H1 (cell line): ENCODE data around the gene RBFOX1. TPM values are rescaled to one million over a fixed set of nuclear protein-coding genes. Genes with fewer than 3 reads are reported as not detected.

Source experiments
- CTCF ChIA-PET: fragments of 300-600 bp; sonication (Branson Sonifier 250); formaldehyde crosslinking; loops from one replicate; lab custom pipeline; 2021; ENCODE audit not compliant: partially characterized antibody; lab: Charles Lee
- POLR2A ChIA-PET: fragments of 300-600 bp; sonication (Branson Sonifier 250); formaldehyde crosslinking; loops from one replicate; lab custom pipeline; 2021; ENCODE audit warnings: inconsistent platforms; ENCODE audit not compliant: partially characterized antibody; lab: Charles Lee
- DNase-seq, 2 experiments: peaks; one replicate each; pipeline versions ENCODE4 v3.0.0 to v3.0.0-alpha.2; 2010 to 2022; ENCODE audit warnings: low spot score in 2 of 2, low read depth in 1 of 2, mixed read lengths in 1 of 2
- FAIRE-seq: peaks from 2 replicates; lab custom pipeline; 2011; peaks lifted over from hg19 to GRCh38; lab: Jason Lieb, UNC
- H2AFZ ChIP-seq: 2 replicates; pipeline ENCODE4 v1.8.1; 2012; ENCODE audit warnings: low read length, inconsistent platforms
- H2AK5ac ChIP-seq: 2 replicates; pipeline ENCODE4 v1.6.1; 2013; ENCODE audit warnings: low read depth, low read length
- H2BK120ac ChIP-seq: replicated peaks from 2 replicates; pipeline ENCODE3; 2013; ENCODE audit warnings: low read depth, low read length, inconsistent platforms
- H2BK12ac ChIP-seq: 2 replicates; pipeline ENCODE4 v1.6.1; 2013; ENCODE audit warnings: low read depth, low read length
- H2BK15ac ChIP-seq: 2 replicates; pipeline ENCODE4 v1.6.1; 2013; ENCODE audit warnings: low read length
- H2BK20ac ChIP-seq: 2 replicates; pipeline ENCODE4 v1.6.1; 2013; ENCODE audit warnings: low read length
- H2BK5ac ChIP-seq: 2 replicates; pipeline ENCODE4 v1.6.1; 2013; ENCODE audit warnings: low read depth, low read length
- H3K14ac ChIP-seq: 2 replicates; pipeline ENCODE4 v1.6.1; 2013; ENCODE audit warnings: inconsistent platforms; ENCODE audit not compliant: insufficient read length
- H3K18ac ChIP-seq: 2 replicates; pipeline ENCODE4 v1.6.1; 2013; ENCODE audit warnings: low read length; ENCODE audit errors: extremely low read depth
- H3K23ac ChIP-seq: 2 replicates; pipeline ENCODE4 v1.6.1; 2013; ENCODE audit warnings: inconsistent platforms; ENCODE audit not compliant: insufficient read length
- H3K23me2 ChIP-seq: 2 replicates; pipeline ENCODE4 v1.6.1; 2013; ENCODE audit warnings: low read depth, low read length
- H3K27ac ChIP-seq: 2 replicates; pipeline ENCODE4 v1.6.1; 2011; ENCODE audit warnings: low read depth, low read length, inconsistent platforms
- H3K27me3 ChIP-seq, 4 experiments: replicated peaks in 1 of 4; 1 replicate in 1 of 4; 2 replicates in 3 of 4; pipeline versions ENCODE4 v1.6.1 to v1.8.1; 2011 to 2013; ENCODE audit warnings: low read length in 3 of 4, mild to moderate bottlenecking in 3 of 4, inconsistent platforms in 2 of 4, mixed read lengths in 2 of 4, moderate library complexity in 1 of 4; ENCODE audit not compliant: control insufficient read depth in 3 of 4, insufficient read depth in 3 of 4; ENCODE audit errors: extremely low read depth in 1 of 4
- H3K36me3 ChIP-seq, 4 experiments: 2 replicates each; pipeline versions ENCODE4 v1.6.1 to v1.8.1; 2011 to 2013; ENCODE audit warnings: mild to moderate bottlenecking in 4 of 4, low read length in 3 of 4, moderate library complexity in 2 of 4, control low read depth in 1 of 4, inconsistent platforms in 1 of 4; ENCODE audit not compliant: insufficient read depth in 4 of 4, control insufficient read depth in 2 of 4
- H3K4ac ChIP-seq: replicated peaks from 2 replicates; pipeline ENCODE3; 2013; ENCODE audit warnings: low read length, low read depth, mixed read lengths, inconsistent platforms; ENCODE audit not compliant: insufficient read length
- H3K4me1 ChIP-seq, 4 experiments: replicated peaks in 1 of 4; 1 replicate in 1 of 4; 2 replicates in 3 of 4; pipeline versions ENCODE4 v1.6.1 to v1.8.1; 2011 to 2013; ENCODE audit warnings: low read length in 3 of 4, inconsistent platforms in 2 of 4, mixed read lengths in 1 of 4; ENCODE audit not compliant: insufficient read depth in 4 of 4, control insufficient read depth in 3 of 4
- H3K4me2 ChIP-seq, 2 experiments: 2 replicates each; pipeline versions ENCODE4 v1.6.1 to v1.8.1; 2011 to 2013; ENCODE audit warnings: low read depth in 2 of 2, low read length in 2 of 2, control low read depth in 1 of 2, inconsistent platforms in 1 of 2, mild to moderate bottlenecking in 1 of 2; ENCODE audit not compliant: insufficient read depth in 1 of 2
- H3K4me3 ChIP-seq, 4 experiments: fragments of 200-600, 300-600 bp in 1 of 4; sonication (generic), shearing (Covaris generic), sonication (Bioruptor Twin) in 1 of 4; 2 replicates each; pipeline versions ENCODE4 v1.5.1 to v1.8.1; 2011 to 2016; ENCODE audit warnings: low read length in 4 of 4, low read depth in 3 of 4, control low read depth in 2 of 4, inconsistent platforms in 2 of 4, mild to moderate bottlenecking in 2 of 4, mixed read lengths in 1 of 4, moderate library complexity in 1 of 4; ENCODE audit not compliant: insufficient read depth in 2 of 4; ENCODE audit errors: extremely low read depth in 1 of 4
- H3K56ac ChIP-seq: replicated peaks from 2 replicates; pipeline ENCODE3; 2013; ENCODE audit warnings: low read depth, mild to moderate bottlenecking, mixed read lengths, low read length, inconsistent platforms; ENCODE audit not compliant: insufficient read length
- H3K79me1 ChIP-seq: 2 replicates; pipeline ENCODE4 v1.6.1; 2013; ENCODE audit warnings: low read depth, low read length, control low read depth
- H3K79me2 ChIP-seq, 2 experiments: 2 replicates each; pipeline versions ENCODE4 v1.6.1 to v1.8.1; 2012 to 2013; ENCODE audit warnings: low read length in 2 of 2, mild to moderate bottlenecking in 2 of 2, inconsistent platforms in 1 of 2; ENCODE audit not compliant: insufficient read depth in 2 of 2, control insufficient read depth in 1 of 2
- H3K9ac ChIP-seq, 4 experiments: replicated peaks in 1 of 4; 1 replicate in 1 of 4; 2 replicates in 3 of 4; pipeline versions ENCODE4 v1.6.1 to v1.8.1; 2011 to 2013; ENCODE audit warnings: low read depth in 3 of 4, low read length in 3 of 4, control low read depth in 2 of 4, mild to moderate bottlenecking in 2 of 4, moderate library complexity in 2 of 4, inconsistent platforms in 1 of 4; ENCODE audit errors: extremely low read depth in 1 of 4
- H3K9me3 ChIP-seq, 2 experiments: 2 replicates each; pipeline versions ENCODE4 v1.6.1 to v1.8.1; 2012 to 2013; ENCODE audit warnings: mild to moderate bottlenecking in 2 of 2, moderate library complexity in 2 of 2, control low read depth in 1 of 2, inconsistent platforms in 1 of 2, low read depth in 1 of 2, low read length in 1 of 2, mixed read lengths in 1 of 2; ENCODE audit not compliant: insufficient read depth in 2 of 2
- H4K20me1 ChIP-seq, 2 experiments: replicated peaks in 1 of 2; 2 replicates each; pipeline versions ENCODE3 to v1.8.1; 2011 to 2013; ENCODE audit warnings: inconsistent platforms in 2 of 2, low read length in 2 of 2, mild to moderate bottlenecking in 1 of 2; ENCODE audit not compliant: insufficient read depth in 2 of 2, control insufficient read depth in 1 of 2
- H4K5ac ChIP-seq: 2 replicates; pipeline ENCODE4 v1.6.1; 2013; ENCODE audit warnings: low read length, low read depth, mixed read lengths, inconsistent platforms; ENCODE audit not compliant: insufficient read length
- H4K8ac ChIP-seq: 2 replicates; pipeline ENCODE4 v1.8.0; 2013; ENCODE audit warnings: mild to moderate bottlenecking, moderate library complexity, low read length, inconsistent platforms; ENCODE audit not compliant: insufficient read depth; ENCODE audit errors: extremely low read depth
- H4K91ac ChIP-seq: replicated peaks from 2 replicates; pipeline ENCODE3; 2013; ENCODE audit warnings: low read length, mixed read lengths, inconsistent platforms; ENCODE audit not compliant: insufficient read length
- CBX8 ChIP-seq: fragments of 300-800, 300-1000 bp; sonication (generic); IDR thresholded peaks from 2 replicates; pipeline ENCODE4 v1.7.1; 2016; ENCODE audit warnings: low read depth, low read length, borderline replicate concordance
- EP300 ChIP-seq, 2 experiments: IDR thresholded peaks; 1 replicate in 1 of 2; 2 replicates in 1 of 2; pipeline ENCODE4 v1.6.1; 2011 to 2012; ENCODE audit warnings: low read depth in 2 of 2, low read length in 2 of 2, mild to moderate bottlenecking in 2 of 2, borderline replicate concordance in 1 of 2, inconsistent platforms in 1 of 2, moderate library complexity in 1 of 2
- GTF2F1 ChIP-seq: IDR thresholded peaks from 2 replicates; pipeline ENCODE4 v1.6.1; 2012; ENCODE audit warnings: low read depth, low read length, improper control_type of control experiment, borderline replicate concordance
- SIN3A ChIP-seq, 2 experiments: IDR thresholded peaks in 1 of 2; conservative IDR thresholded peaks in 1 of 2; 2 replicates each; pipeline ENCODE4 v1.6.1; 2011 to 2012; ENCODE audit warnings: low read length in 2 of 2, improper control_type of control experiment in 1 of 2, low read depth in 1 of 2, mild to moderate bottlenecking in 1 of 2
- SIRT6 ChIP-seq: IDR thresholded peaks from one replicate; pipeline ENCODE4 v1.7.1; 2012; ENCODE audit warnings: low read length, inconsistent platforms
- SUZ12 ChIP-seq: fragments of 200-600 bp; sonication (generic); IDR thresholded peaks from 2 replicates; pipeline ENCODE4 v1.6.1; 2012; ENCODE audit warnings: mild to moderate bottlenecking, inconsistent platforms, low read length, moderate library complexity, mixed read lengths
- WGBS, 2 experiments: shearing (Covaris generic) in 1 of 2; methylation state at CpG; one replicate each; pipeline versions ENCODE4 v1.1.6 to v1.1.7; 2013 to 2015; ENCODE audit warnings: low lambda C conversion rate in 2 of 2, mixed read lengths in 2 of 2, inconsistent platforms in 1 of 2, low coverage in 1 of 2, missing lambda C conversion rate in 1 of 2; ENCODE audit not compliant: insufficient replicate concordance in 2 of 2, insufficient coverage in 1 of 2, insufficient read length in 1 of 2; ENCODE audit errors: extremely low coverage in 1 of 2, missing lambda C conversion rate in 1 of 2; 5-methylcytosine and 5-hydroxymethylcytosine counted together
- polyA plus RNA-seq, 7 experiments: library from polyadenylated mRNA; depleted of rRNA in 3 of 7; stranded (reverse) in 5 of 7; unstranded in 2 of 7; fragments of >200 nt in 5 of 7; fragments of 200-250 nt in 2 of 7; gene quantifications; 1 replicate in 5 of 7; 2 replicates in 1 of 7; 4 replicates in 1 of 7; pipeline versions ENCODE4 v1.2.1 to v1.2.3, GENCODE V29; 2011 to 2013; ENCODE audit warnings: missing spikeins in 2 of 7, mixed read lengths in 2 of 7
- total RNA-seq: library from RNA; stranded (reverse); fragmentation: NEBNext Ultra II Directional; extraction: Animal tissue kit (Norgen Biotek cat#: 25700); gene quantifications from 2 replicates; pipeline ENCODE4 v1.2.1, GENCODE V29; 2021

RBFOX1 gene
- total and polyA plus RNA-seq, 2 of the 8 experiments (the other 6 are each of a cell fraction or from before 2014, with no cell fraction given) = 1.7 to 2.8 TPM

DNA sequence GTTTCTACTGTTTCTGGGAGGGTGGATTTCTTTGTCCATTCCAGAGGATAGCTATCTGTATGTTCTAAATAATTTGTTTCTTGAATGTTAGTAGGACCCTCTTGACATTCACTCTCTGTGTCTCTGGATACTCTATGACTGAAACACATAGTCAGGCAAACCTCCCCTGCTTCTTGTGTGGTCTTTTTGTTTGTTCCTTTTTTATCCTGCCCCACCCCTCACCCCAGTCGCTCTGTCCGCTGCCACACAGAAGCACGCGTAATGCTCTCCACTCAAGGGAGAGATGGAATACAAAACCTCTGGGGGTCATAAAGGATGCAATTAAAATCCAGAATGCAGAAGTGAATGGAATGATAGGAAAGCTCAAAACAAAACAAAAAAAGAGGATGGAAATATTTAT is 253.1 kb downstream of the RBFOX1 start:
- Histone ChIP-seq H2AK5ac (no peak overlapping the region), H3K9me3 (no peaks in the 10 kb centered on the region), H4K20me1 (no peaks in the 10 kb centered on the region), H4K91ac (no peak overlapping the region), H2BK20ac (no peak overlapping the region), H2BK15ac (no peak overlapping the region), H4K8ac (no peak overlapping the region), H3K4me1 (peaks cover 0 to 2% (median 0%) of the 10 kb centered on the region in 4 experiments; a peak in 1 of 7 replicates), H3K18ac (no peak overlapping the region), H3K79me1 (no peaks in the 10 kb centered on the region), H3K79me2 (no peaks in the 10 kb centered on the region), H2AFZ (no peak overlapping the region), H3K56ac (no peak overlapping the region), H2BK12ac (no peak overlapping the region), H3K4ac (no peak overlapping the region), H3K27ac (no peak overlapping the region), H3K4me2 (no peak overlapping the region), H3K36me3 (no peaks in the 10 kb centered on the region), H2BK5ac (no peak overlapping the region), H3K9ac (peak overlapping the region in 1 of 4 experiments; percentile 34; a peak in 1 of 7 replicates), H3K14ac (no peak overlapping the region), H2BK120ac (no peak overlapping the region), H3K23ac (no peak overlapping the region), H3K27me3 (no peaks in the 10 kb centered on the region), H3K23me2 (no peaks in the 10 kb centered on the region), H4K5ac (no peak overlapping the region), H3K4me3 (no peak overlapping the region)
- TF ChIP-seq SIN3A (conservative IDR thresholded peaks at IDR 0.05 in 1 of 2, IDR thresholded peaks at IDR 0.05 in 1 of 2; ENCODE audit: low read depth in 1 of 2, low read length in 2 of 2) (no peak), SIRT6 (no peak), EP300 (IDR thresholded peaks at IDR 0.05; ENCODE audit: borderline replicate concordance in 1 of 2, low read depth in 2 of 2, low read length in 2 of 2) (no peak), GTF2F1 (no peak), CBX8 (no peak), SUZ12 (no peak)
- no peak for FAIRE-seq
- DNase-seq = no peak
- ChIA-PET CTCF (no interaction called here), POLR2A (no interaction called here)
- WGBS, 2 experiments = 85% methylated on average over 4 of the region's 4 CpGs; no CpG with 5 or more reads in 1 of the 2 experiments
